Liver (tissue), 3 donors: ENCODE data around the gene GRK1.

ENCODE experiments used
- CTCF ChIP-seq: fragments of 150-350 bp; IDR thresholded peaks from 2 replicates; pipeline ENCODE4 v1.5.1; 2017; ENCODE audit warnings: improper control_type of control experiment, low read depth, low read length; ENCODE audit not compliant: missing input control
- FOXA1 ChIP-seq: IDR thresholded peaks from 2 replicates; pipeline ENCODE4 v1.6.1; 2016; ENCODE audit warnings: antibody characterized with exemption
- GABPA ChIP-seq, 2 donors: IDR thresholded peaks in 1 of 2; conservative IDR thresholded peaks in 1 of 2; 2 replicates each; pipeline ENCODE4 v1.6.1; 2016; ENCODE audit warnings: antibody characterized with exemption in 2 of 2, mild to moderate bottlenecking in 1 of 2, moderate library complexity in 1 of 2
- HNF4G ChIP-seq: IDR thresholded peaks from 2 replicates; pipeline ENCODE4 v1.6.1; 2016; ENCODE audit warnings: antibody characterized with exemption
- JUND ChIP-seq, 2 donors: IDR thresholded peaks; 2 replicates each; pipeline ENCODE4 v1.6.1; 2016; ENCODE audit warnings: antibody characterized with exemption in 2 of 2
- SP1 ChIP-seq: IDR thresholded peaks from 2 replicates; pipeline ENCODE4 v1.6.1; 2018; ENCODE audit warnings: antibody characterized with exemption, mild to moderate bottlenecking
- TAF1 ChIP-seq: conservative IDR thresholded peaks from 2 replicates; pipeline ENCODE4 v1.6.1; 2016; ENCODE audit warnings: antibody characterized with exemption, mild to moderate bottlenecking
- YY1 ChIP-seq: IDR thresholded peaks from 2 replicates; pipeline ENCODE4 v1.6.1; 2016; ENCODE audit warnings: antibody characterized with exemption, mild to moderate bottlenecking
- donor health status: healthy.
- donor health status: healthy.

GRCh38 chr13:113650275-113650674 lies 16.7 kb upstream of the GRK1 start:
- TF ChIP-seq CTCF: no peak
- TF ChIP-seq YY1: no peak
- no peak for TF ChIP-seq SP1
- no peak for TF ChIP-seq GABPA (IDR thresholded peaks at IDR 0.05 in 1 of 2, conservative IDR thresholded peaks at IDR 0.05 in 1 of 2)
- TF ChIP-seq FOXA1: no peak
- no peak for TF ChIP-seq JUND (IDR thresholded peaks at IDR 0.05)
- no peak for TF ChIP-seq TAF1
- TF ChIP-seq HNF4G: no peak
